Stimulated activated CD4-positive, alpha-beta T cell treated with anti-CD3 and anti-CD28 coated beads, Interleukin-2, amount 100 ng/mL, for 24 hours (primary cell): Measurements from ENCODE around the gene BCOR.

ENCODE experiments used
- DNase-seq, 2 donors: peaks; one replicate each; pipeline ENCODE4 v3.0.0-alpha.2; 2020

BCOR gene

DNA sequence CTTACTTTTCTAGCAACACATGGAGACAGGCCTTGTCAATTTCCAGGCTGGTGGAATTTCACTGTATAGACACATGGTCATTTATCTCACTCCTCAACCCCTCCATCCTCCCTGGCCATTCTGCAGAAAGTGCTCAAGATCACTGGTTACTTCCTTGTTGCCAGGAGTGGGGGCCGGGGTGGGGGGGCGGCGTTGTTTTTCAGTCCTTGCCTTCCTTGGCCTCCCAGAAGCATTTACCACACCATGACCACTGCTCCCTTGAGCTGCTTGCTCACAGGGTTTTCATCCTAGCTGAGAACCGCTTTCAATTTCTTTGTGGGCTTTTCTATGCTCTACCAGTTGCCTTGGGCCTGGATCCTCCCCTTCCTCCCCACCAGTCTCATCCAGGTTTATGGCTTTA is 14.1 kb upstream of the BCOR start:
- DNase-seq: no peak

DNA sequence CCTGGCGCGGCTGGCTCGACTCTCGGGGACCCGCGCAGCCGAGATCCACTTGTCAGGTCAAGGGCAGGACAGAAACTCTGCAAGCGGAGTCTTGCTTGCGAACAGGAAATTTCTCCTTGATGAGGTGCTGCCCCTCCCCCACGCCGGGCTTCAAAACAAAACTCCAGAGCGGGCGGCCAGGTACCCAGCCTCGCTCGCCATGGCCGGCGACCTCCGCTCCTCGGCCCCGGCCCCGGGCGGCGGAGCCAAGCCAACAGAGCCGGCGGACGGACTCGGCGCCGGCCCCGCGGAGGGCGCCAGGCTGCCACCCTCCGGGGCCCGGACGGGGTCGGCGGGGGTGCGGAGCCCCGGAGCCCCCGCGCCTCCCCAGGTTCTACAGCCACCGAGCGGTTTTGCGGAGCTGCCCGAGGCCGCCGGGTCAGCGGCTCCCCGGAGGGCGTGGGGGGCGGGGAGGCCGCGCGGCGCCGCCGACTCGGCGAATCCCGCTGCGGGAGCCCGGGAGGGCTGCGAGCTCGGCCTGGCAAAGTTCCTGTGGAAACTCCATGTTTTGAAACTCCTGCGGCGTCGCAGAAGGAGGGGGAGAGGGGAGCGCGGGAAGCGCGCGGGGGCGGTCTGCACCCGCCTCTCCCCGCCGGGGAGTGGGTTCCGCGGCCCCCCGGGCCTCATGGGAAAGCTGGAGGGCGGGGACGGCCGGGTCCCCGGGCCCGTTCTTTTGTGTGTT is 11.7 kb upstream of the BCOR start:
- peak in 1 of 2 donors; percentile 50 for DNase-seq

GRCh38 chrX:40108959-40109287 is 11.2 kb upstream of the BCOR start:
- peak; percentile 62 to 69 for DNase-seq

DNA sequence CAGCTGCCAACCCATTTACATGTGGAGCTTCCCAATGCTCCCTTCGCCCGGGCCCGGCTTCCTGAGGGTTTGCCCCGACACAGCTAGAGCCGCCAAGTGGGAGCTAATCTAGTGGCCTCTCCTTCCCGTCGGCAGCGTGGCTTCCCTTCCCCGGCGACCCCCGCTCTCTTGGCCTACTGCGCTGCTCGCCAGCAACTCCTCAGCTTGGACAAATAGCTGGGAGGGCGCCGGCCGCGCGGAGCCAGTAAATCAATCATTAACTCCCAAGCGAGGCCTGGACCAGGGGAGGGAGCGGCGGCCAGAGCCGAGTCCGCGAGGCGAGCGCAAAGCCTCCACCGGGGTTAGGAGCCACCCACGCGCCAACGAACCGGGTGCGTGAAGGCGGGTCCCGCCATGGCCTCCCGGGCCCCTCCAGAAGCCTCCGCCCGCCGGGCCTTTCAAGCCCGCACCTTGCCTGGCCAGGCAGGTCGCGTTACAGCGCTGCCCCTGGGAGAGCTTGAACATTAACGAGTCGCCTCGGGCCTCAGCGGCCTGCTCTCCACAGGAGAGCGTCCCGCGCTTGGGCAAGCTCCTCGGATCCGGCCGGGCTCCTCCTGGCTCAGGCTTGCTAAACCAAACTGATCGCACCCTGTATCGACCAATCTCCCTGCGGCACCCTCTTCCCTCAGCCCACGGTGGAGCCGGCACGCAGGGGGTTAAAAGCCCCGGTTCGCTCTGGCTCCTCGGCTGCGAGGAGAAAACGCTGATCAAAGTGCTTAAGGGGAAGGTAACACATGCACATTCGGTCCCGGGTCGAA is 10.6 kb upstream of the BCOR start:
- DNase-seq: no peak

GRCh38 chrX:40107291-40108161 is 9.8 kb upstream of the BCOR start:
- DNase-seq: no peak

GRCh38 chrX:40106676-40107290 is 9.0 kb upstream of the BCOR start:
- DNase-seq: no peak

GRCh38 chrX:40105835-40106675 is 8.3 kb upstream of the BCOR start:
- DNase-seq: peak; percentile 69 to 75

- peak in 1 of 2 donors; percentile 37 for DNase-seq
Observed at GRCh38 chrX:40104985-40105834, 7.5 kb upstream of the BCOR start.

- DNase-seq: peak in 1 of 2 donors; percentile 42
Observed at GRCh38 chrX:40104630-40104984, 6.8 kb upstream of the BCOR start.

- DNase-seq: no peak
Observed at GRCh38 chrX:40103565-40104323, 6.0 kb upstream of the BCOR start.

DNA sequence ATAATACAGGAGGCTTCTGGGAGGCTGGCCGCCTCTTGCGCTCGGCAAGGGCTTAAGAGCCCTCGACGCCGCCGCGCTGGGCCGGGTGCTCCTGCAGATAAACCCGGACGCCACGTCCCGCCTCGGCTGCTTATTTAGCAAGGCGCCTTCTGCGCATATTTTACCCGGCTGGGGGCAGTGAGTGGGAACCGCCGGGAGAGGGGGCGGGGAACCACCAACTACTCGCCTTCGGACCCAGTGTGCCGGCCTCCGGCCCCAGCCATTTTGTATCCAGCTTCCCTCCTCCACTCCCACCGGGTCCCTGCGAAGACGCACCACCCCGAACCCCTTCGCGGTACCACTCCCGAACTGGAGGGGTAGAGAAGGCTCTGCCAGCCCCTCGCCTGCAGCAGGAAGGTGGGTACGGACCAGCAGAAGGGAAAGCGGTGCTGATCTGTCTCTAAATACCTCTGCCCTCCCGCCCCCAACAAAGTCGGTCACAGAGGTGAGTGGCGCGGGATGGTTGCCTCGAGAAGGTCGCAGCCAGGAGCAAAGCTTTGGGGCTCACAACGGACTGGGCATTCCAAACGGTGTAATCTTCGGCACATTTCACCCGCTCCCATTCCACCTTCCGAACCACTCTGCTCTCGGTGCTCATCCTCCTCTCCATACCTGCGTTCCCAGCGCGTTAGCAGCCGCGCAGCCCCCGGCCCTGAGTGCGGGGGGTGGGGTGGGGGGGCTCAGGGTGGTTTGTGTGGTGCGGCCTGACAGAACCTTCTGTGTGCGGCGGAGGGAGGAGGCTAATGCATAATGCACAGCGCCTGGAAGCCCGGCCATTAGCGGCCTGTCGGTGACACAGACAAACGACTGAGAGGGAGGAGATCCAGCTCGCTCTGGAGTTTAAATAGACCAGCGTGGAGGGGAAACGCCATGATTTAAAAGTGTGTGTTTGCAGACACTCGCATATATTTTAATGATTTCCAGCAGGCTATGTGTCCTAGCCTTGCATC is 4.9 kb upstream of the BCOR start:
- no peak for DNase-seq

- DNase-seq: no peak
Observed at GRCh38 chrX:40101430-40101802, 3.7 kb upstream of the BCOR start.

- no peak for DNase-seq
Observed at GRCh38 chrX:40100537-40101429, 3.0 kb upstream of the BCOR start.

GRCh38 chrX:40100141-40100536 is 2.4 kb upstream of the BCOR start:
- no peak for DNase-seq

- peak; percentile 42 to 45 for DNase-seq
Observed at GRCh38 chrX:40099055-40099958, 1.5 kb upstream of the BCOR start.

GRCh38 chrX:40098264-40099054 is 701 bp upstream of the BCOR start:
- DNase-seq: peak; percentile 42 to 43
